Fibroblast of skin of left biceps (primary cell): ENCODE measurements around the gene RHBDL1.

Experiments
- DNase-seq, 2 experiments: peaks; one replicate each; pipeline ENCODE4 v3.0.0-alpha.2; 2013; ENCODE audit warnings: low read depth in 2 of 2

Gene RHBDL1

GRCh38 chr16:705431-706188 is 30.1 kb downstream of the RHBDL1 start, which contains the start of gene FBXL16:
Gene FBXL16, minus strand, starts transcription at chr16:705801. Its CDS starts 8,396 bp downstream, at chr16:697405.
- no peak for DNase-seq

- DNase-seq: no peak
Measured at GRCh38 chr16:706189-707061, 31.0 kb downstream of the RHBDL1 start.

- DNase-seq: no peak
Measured at GRCh38 chr16:707062-707538, 31.6 kb downstream of the RHBDL1 start.

GRCh38 chr16:708019-708418 is 32.5 kb downstream of the RHBDL1 start:
- DNase-seq: no peak

- no peak for DNase-seq
Measured at GRCh38 chr16:708959-709358, 33.5 kb downstream of the RHBDL1 start.

GRCh38 chr16:709566-710499 is 34.4 kb downstream of the RHBDL1 start:
- DNase-seq: no peak

- no peak for DNase-seq
Measured at GRCh38 chr16:710500-711075, 35.1 kb downstream of the RHBDL1 start.

GRCh38 chr16:711084-711483 is 35.6 kb downstream of the RHBDL1 start:
- DNase-seq: no peak

DNA sequence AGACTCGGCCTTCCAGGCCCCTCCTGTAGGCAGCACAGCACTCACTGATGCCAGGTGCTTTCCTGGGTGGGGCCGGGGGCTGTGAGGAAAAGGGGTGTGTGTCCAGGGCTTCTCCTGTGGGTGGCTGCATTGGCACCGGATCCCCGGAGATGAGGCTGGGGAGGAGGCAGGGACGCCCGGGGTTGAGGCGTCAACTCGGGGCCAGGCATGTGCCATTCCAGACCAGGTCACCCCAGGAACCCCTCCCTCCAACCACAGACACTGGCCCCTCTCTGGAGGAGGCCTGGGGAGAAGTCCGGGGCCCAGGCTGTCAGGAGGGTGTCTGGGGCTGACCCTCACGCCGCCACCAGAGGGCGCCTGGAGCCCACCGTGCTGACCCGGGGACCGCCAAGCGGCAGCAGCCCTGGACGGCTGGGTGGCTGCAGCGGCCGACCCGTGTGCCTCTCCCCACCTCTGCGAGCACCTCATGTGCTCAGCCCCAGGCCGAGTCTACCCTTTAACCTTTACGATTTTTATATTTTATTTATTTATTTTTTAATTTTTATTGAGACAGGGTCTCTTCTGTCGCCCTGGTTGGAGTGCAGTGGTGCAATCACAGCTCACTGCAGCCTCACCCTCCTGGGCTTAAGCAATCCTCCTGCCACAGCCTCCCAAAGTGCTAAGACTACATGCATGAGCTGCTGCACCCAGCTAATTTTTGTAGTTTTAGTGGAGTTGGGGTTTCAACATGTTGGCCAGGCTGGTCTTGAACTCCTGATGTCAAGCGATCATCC is 36.3 kb downstream of the RHBDL1 start:
- DNase-seq: no peak

- peak; percentile 59 to 63 for DNase-seq
Measured at GRCh38 chr16:712740-713250, 37.3 kb downstream of the RHBDL1 start.

- DNase-seq: no peak
Measured at GRCh38 chr16:714079-714478, 38.6 kb downstream of the RHBDL1 start.

DNA sequence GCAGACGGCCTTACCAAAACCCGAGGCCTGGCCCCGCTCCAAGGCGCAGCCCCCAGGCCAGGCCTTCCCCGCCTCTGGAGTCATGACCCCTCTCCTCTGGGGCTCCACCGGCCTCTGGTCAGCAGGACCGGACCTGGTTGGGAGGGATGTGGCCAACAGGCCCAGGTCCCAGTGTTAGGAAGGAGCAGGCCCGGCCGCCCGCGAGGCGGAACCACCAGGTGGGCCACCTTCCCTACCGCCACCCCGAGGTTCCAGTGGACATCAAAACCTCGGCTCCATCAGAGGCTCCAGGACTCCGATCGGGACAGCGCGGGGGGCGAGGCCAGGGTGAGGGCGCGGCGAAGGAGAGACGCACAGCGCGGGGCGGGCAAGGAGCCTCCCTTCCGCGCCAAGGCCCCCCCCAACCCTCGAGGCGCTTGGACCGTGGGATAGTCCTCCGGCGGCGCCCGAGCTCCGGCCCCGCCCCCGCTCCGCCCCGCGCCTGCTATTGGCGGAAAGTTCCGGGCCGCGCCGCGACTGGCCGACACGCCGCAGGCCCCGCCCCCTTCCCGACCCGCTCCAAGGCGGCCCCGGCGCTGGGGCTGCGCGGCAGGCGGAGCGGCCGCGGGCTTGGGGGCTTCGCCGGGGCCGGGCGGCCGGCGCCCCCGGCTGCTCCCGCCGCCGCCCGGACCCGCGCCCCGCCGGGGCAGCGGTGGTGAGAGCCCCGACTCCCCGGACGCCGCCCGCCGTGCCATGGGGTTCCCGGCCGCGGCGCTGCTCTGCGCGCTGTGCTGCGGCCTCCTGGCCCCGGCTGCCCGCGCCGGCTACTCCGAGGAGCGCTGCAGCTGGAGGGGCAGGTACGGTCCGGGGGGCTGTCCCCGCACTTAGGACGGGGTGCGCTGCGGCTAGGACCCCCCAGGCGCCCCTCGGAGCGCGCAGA is 39.3 kb downstream of the RHBDL1 start, which contains the start of gene METRN:
METRN (plus strand) TSS at position 561 of the 919 bp plus-strand sequence; CDS start at position 733, 172 bp downstream.
- peak in 1 of 2 experiments; percentile 57 for DNase-seq

GRCh38 chr16:715477-716199 is 40.2 kb downstream of the RHBDL1 start:
- no peak for DNase-seq

DNA sequence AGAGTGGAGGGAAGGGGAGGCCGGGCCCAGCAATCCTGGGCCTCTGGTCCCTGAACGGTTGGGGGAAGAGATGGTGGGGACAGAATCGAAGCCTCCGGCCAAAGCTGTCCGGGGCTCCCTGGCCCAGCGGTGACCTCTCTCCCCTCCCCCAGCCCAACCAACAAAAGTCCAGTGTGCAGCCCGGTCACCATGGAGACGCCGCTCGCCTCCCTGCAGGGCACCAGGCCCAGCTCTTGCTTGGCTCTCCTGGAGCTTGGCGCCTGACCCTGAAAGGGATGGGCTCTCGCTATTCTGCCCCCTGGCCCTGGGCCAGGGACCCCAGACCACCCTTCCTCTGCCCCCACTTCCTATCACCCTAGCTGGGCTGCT is 40.7 kb downstream of the RHBDL1 start:
- DNase-seq: no peak

DNA sequence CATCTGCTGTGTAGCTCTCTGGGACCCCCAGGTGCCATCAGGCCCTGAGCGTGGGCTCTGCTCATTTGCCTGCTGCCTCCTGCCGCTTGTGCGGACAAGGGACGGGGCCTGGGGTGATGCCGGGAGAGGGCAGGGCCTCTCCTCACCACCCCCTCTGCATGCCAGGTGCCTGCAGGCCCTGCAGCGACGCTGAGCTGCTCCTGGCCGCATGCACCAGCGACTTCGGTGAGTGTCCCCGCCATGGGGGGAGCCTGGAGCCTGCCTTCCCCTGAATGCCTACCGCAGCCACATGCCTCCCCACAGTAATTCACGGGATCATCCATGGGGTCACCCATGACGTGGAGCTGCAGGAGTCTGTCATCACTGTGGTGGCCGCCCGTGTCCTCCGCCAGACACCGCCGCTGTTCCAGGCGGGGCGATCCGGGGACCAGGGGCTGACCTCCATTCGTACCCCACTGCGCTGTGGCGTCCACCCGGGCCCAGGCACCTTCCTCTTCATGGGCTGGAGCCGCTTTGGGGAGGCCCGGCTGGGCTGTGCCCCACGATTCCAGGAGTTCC is 41.4 kb downstream of the RHBDL1 start:
- no peak for DNase-seq

DNA sequence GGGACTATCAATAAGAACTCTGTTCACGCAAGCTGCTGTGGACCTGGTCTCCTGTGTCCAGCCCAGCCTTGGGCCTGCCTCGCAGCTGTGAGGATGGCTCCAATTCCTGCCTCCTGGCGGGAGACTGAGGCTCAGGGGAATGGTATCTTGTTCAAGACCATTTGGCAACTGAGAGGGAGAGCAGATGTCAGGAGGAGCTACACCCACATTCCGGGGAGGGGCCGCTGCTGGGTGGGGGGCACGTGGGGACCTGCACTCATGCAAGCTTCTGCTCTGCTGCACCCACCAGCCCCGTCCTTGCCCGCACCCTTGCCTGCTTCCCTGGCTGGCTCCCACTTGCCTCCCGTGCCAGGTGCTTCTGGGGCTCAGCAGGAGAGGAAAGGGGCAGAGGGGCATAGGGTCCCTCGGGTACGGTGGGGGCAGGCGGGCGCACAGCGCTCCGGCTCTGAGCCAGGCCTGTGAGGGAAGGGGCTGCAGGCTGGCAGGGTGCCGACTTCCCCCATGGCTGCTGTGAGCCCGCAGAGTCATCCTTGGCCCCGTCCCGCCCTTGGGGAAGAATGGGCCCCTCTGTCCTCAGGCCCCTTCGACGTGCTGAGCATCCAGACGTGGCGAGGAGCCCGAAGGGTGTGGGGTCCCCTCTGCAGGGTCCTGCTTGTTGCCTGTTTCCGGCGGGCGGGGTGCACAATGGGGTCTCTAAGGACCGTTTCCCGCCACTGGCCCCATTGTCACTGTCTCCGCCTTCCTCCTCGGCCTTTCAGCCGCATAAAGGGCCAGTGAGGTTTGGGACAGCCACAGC is 42.2 kb downstream of the RHBDL1 start:
- no peak for DNase-seq

DNA sequence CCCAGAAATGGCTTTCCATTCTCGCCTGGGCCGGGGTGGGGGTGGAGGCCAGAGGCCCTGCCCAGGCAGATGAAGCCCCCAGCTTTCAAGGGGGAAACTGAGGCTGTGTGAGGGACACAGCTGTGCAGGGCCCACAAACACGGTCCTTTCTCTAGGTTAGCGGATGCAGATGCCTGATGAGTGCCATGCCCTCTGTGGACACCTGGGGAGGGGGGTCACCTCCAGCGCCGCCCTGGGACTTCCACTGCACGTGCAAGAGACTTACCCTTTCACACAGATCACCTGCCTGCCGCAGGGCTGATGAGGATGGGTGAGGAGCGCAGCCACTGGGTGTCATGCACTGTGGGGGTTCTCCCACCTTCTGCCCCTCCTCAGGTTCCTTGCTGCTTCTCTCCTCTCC is 42.9 kb downstream of the RHBDL1 start:
- no peak for DNase-seq
